A549 (cell line): ENCODE measurements around the gene FSIP2. TPM values are rescaled to one million over a fixed set of nuclear protein-coding genes. Genes with fewer than 3 reads are reported as not detected.
"Not testable (repeated sequence)": the region's sequence is repeated elsewhere in the genome, so short reads cannot be mapped to it uniquely, and the experiment has no call there.

ENCODE experiments used
- ATAC-seq, 2 experiments: fragments of 200-7000 bp in 1 of 2; fragments of >200 bp in 1 of 2; cut with Nextera tagmentation in 1 of 2; cut with Tn5 transposase in 1 of 2; 3 replicates each; pipeline versions ENCODE4 v1.8.0 to v1.9.1; 2018 to 2020; ENCODE audit warnings: mild to moderate bottlenecking in 1 of 2, moderate library complexity in 1 of 2
- CTCF ChIA-PET: fragments of 300-600 bp; sonication (Branson Sonifier 250); formaldehyde crosslinking; extraction: SDS; loops from one replicate; lab custom pipeline; 2021; ENCODE audit warnings: antibody characterized with exemption, inconsistent platforms; lab: Yijun Ruan, JAX
- POLR2A ChIA-PET: fragments of 350-600 bp; formaldehyde crosslinking; extraction: SDS; loops from one replicate; lab custom pipeline; 2021; ENCODE audit warnings: antibody characterized with exemption, inconsistent platforms; lab: Yijun Ruan, JAX
- DNase-seq, 2 experiments: peaks; one replicate each; pipeline versions ENCODE4 v3.0.0 to v3.0.0-alpha.2; 2011 to 2016; ENCODE audit warnings: low read depth in 1 of 2, low spot score in 1 of 2
- FAIRE-seq: peaks from 2 replicates; lab custom pipeline; 2011; peaks lifted over from hg19 to GRCh38; lab: Jason Lieb, UNC
- H3K27ac ChIP-seq, 2 experiments: fragments of >200 bp; sonication (Bioruptor Twin); formaldehyde crosslinking; 3 replicates each; pipeline ENCODE4 v1.5.1; 2016 to 2017
- H3K4me1 ChIP-seq: fragments of >200 bp; sonication (Bioruptor Twin); formaldehyde crosslinking; 3 replicates; pipeline ENCODE4 v1.6.1; 2016
- H3K4me2 ChIP-seq: fragments of >200 bp; sonication (Bioruptor Twin); formaldehyde crosslinking; 3 replicates; pipeline ENCODE4 v1.6.1; 2016
- H3K4me3 ChIP-seq: fragments of >200 bp; sonication (Bioruptor Twin); formaldehyde crosslinking; 3 replicates; pipeline ENCODE4 v1.5.1; 2016
- H3K9me3 ChIP-seq: fragments of >200 bp; sonication (Bioruptor Twin); formaldehyde crosslinking; 3 replicates; pipeline ENCODE4 v1.6.1; 2016
- CBX2 ChIP-seq: fragments of 200-600 bp; sonication (generic); IDR thresholded peaks from 2 replicates; pipeline ENCODE4 v1.6.1; 2016; ENCODE audit warnings: low read depth, mild to moderate bottlenecking, borderline replicate concordance
- CEBPB ChIP-seq, 2 experiments: fragments of >200 bp in 1 of 2; sonication (Bioruptor Twin) in 1 of 2; formaldehyde crosslinking in 1 of 2; IDR thresholded peaks; 2 replicates each; pipeline ENCODE4 v1.6.1; 2012 to 2016
- CHD2 ChIP-seq: fragments of 150-350 bp; IDR thresholded peaks from 2 replicates; pipeline ENCODE4 v1.6.1; 2014; ENCODE audit warnings: low read length; ENCODE audit not compliant: partially characterized antibody
- CTCF ChIP-seq: fragments of >200 bp; sonication (Bioruptor Twin); formaldehyde crosslinking; IDR thresholded peaks from 3 replicates; pipeline ENCODE4 v1.5.1; 2016
- E2F6 ChIP-seq: IDR thresholded peaks from 2 replicates; pipeline ENCODE4 v1.6.1; 2012; ENCODE audit warnings: low read depth, borderline replicate concordance
- HEYL ChIP-seq: fragments of 250-450 bp; sonication (Bioruptor Pico); IDR thresholded peaks from 2 replicates; pipeline ENCODE4 v1.8.0; 2021; ENCODE audit warnings: mild to moderate bottlenecking, moderate library complexity
- JUNB ChIP-seq: fragments of >200 bp; sonication (Bioruptor Twin); formaldehyde crosslinking; IDR thresholded peaks from 2 replicates; pipeline ENCODE4 v1.6.1; 2016
- MAFK ChIP-seq: fragments of 450-650 bp; IDR thresholded peaks from 2 replicates; pipeline ENCODE4 v1.6.1; 2014; ENCODE audit not compliant: partially characterized antibody
- NR3C1 ChIP-seq: fragments of >200 bp; sonication (Bioruptor Twin); formaldehyde crosslinking; IDR thresholded peaks from 3 replicates; pipeline ENCODE4 v1.6.1; 2017
- POLR2A ChIP-seq: IDR thresholded peaks from 2 replicates; pipeline ENCODE4 v1.6.1; 2012; ENCODE audit warnings: mild to moderate bottlenecking, low read length
- RARB ChIP-seq: fragments of 250-450 bp; sonication (Bioruptor Pico); IDR thresholded peaks from 2 replicates; pipeline ENCODE4 v1.8.0; 2021; ENCODE audit warnings: mild to moderate bottlenecking, moderate library complexity
- ZFP36 ChIP-seq: fragments of 450-650 bp; IDR thresholded peaks from 2 replicates; pipeline ENCODE4 v1.6.1; 2014; ENCODE audit warnings: borderline replicate concordance; ENCODE audit not compliant: partially characterized antibody
- WGBS: methylation state at CpG from one replicate; pipeline ENCODE4 v1.1.6; 2017; ENCODE audit errors: missing lambda C conversion rate; 5-methylcytosine and 5-hydroxymethylcytosine counted together
- polyA plus RNA-seq, 4 experiments: library from polyadenylated mRNA; depleted of rRNA in 3 of 4; stranded (reverse); fragments of >200 nt; fragmentation: RNase III in 1 of 4; extraction: RNeasy Plus Mini Kit Qiagen cat#74134 plus additional on column Dnase treatment in 1 of 4; gene quantifications; 2 replicates in 3 of 4; 3 replicates in 1 of 4; pipeline ENCODE4 v1.2.3, GENCODE V29; 2011 to 2017
- TF ChIP-seq, protein P1 (sequence below): fragments of 450-650 bp; IDR thresholded peaks from 2 replicates; pipeline ENCODE4 v1.6.1; 2014; ENCODE audit warnings: antibody characterized with exemption
- TF ChIP-seq, protein P2 (sequence below): fragments of 250-450 bp; sonication (Bioruptor Pico); IDR thresholded peaks from 2 replicates; pipeline ENCODE4 v1.5.0; 2020; ENCODE audit warnings: low read depth, mild to moderate bottlenecking, moderate library complexity

Gene FSIP2
- polyA plus RNA-seq, 2 of the 4 experiments (the other 2 are of a cell fraction): 0.01 TPM; not detected in 1

GRCh38 chr2:185860321-185860720 lies 121.7 kb downstream of the FSIP2 start:
- ATAC-seq (no peak), FAIRE-seq (no peak), DNase-seq (no peak)
- H3K4me3 ChIP-seq: no peak overlapping the region
- TF ChIP-seq RARB (CRISPR knock-in tag) (no peak), CEBPB (IDR thresholded peaks at IDR 0.05) (no peak), CBX2 (no peak), HEYL (CRISPR knock-in tag) (no peak), POLR2A (no peak), JUNB (no peak)
- TF ChIP-seq, protein P1, sequence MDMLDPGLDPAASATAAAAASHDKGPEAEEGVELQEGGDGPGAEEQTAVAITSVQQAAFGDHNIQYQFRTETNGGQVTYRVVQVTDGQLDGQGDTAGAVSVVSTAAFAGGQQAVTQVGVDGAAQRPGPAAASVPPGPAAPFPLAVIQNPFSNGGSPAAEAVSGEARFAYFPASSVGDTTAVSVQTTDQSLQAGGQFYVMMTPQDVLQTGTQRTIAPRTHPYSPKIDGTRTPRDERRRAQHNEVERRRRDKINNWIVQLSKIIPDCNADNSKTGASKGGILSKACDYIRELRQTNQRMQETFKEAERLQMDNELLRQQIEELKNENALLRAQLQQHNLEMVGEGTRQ: no peak
- TF ChIP-seq, protein P2, sequence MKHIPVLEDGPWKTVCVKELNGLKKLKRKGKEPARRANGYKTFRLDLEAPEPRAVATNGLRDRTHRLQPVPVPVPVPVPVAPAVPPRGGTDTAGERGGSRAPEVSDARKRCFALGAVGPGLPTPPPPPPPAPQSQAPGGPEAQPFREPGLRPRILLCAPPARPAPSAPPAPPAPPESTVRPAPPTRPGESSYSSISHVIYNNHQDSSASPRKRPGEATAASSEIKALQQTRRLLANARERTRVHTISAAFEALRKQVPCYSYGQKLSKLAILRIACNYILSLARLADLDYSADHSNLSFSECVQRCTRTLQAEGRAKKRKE: no peak
- no peak overlapping the region for H3K4me2 ChIP-seq
- H3K4me1 ChIP-seq: no peaks in the 10 kb centered on the region
- WGBS: 3% methylated on average over 1 of the region's 1 CpG
- ChIA-PET POLR2A (no interaction called here), CTCF (no interaction called here)
- no peaks in the 10 kb centered on the region for H3K9me3 ChIP-seq
- no peak overlapping the region for H3K27ac ChIP-seq

DNA sequence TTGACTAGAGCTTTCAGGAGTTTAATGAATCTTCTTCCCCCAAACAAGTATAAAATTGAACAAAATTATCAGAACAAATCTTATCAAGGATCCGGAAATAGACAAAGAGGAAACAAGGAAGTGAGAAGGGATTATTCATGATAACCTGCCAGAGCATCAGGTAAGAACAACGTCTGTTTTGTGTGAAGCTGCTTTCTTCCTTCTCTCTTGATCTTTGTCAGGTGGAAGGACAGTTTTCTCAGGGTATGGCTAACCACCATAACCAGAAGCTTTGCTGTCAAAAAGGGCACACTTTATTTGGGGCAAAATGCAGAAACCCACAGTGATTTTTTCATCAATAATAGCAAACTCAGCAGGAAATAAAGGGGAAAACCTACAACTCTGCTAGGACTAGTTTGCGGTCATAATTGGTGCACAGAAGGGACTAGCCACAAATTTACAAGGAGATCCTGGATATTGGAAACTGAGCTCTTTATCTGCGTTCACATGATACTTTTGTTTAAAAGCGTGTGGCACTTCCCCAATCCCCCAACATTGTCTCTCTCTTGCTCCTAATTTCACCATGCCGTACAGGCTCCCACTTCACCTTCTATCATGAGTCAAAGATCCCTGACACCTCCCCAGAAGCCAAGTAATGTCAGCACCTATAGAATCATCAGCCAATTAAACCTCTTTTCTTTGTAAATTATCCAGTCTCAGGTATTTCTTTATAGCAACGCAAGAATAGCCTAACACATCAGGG lies 124.2 kb downstream of the FSIP2 start:
- Histone ChIP-seq H3K4me1 (no peaks in the 10 kb centered on the region), H3K9me3 (no peaks in the 10 kb centered on the region), H3K4me3 (no peak overlapping the region), H3K27ac (no peak overlapping the region), H3K4me2 (no peak overlapping the region)
- ATAC-seq (no peak), DNase-seq (no peak), FAIRE-seq (no peak)
- CTCF ChIA-PET: interaction anchor here (0.6 kb wide), 1 partner anchor 442 kb away, joined by 3 read pairs; no protein-coding TSS in a partner anchor
- POLR2A ChIA-PET: no interaction called here
- no peak for TF ChIP-seq E2F6
- no peak for TF ChIP-seq NR3C1
- TF ChIP-seq CHD2: no peak
- no peak for TF ChIP-seq ZFP36
- TF ChIP-seq, protein P1: no peak
- peak; percentile 39 for TF ChIP-seq MAFK
- TF ChIP-seq CTCF: no peak
- WGBS: 62% methylated on average over 7 of the region's 7 CpGs

DNA sequence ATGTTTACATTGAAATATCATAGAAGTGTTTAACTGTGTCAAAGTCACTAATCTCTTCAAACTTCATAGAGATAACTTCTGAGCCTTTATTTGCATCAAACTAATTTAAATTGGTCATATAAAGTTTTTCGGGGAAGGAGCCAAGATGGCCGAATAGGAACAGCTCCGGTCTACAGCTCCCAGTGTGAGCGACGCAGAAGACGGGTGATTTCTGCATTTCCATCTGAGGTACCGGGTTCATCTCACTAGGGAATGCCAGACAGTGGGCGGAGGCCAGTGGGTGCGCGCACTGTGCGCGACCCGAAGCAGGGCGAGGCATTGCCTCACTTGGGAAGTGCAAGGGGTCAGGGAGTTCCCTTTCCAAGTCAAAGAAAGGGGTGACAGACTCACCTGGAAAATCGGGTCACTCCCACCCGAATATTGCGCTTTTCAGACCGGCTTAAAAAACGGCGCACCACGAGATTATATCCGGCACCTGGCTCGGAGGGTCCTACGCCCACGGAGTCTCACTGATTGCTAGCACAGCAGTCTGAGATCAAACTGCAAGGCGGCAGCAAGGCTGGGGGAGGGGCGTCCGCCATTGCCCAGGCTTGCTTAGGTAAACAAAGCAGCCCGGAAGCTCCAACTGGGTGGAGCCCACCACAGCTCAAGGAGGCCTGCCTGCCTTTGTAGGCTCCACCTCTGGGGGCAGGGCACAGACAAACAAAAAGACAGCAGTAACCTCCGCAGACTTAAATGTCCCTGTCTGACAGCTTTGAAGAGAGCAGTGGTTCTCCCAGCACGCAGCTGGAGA lies 126.1 kb downstream of the FSIP2 start:
- H3K27ac ChIP-seq, H3K4me2 ChIP-seq, H3K9me3 ChIP-seq, FAIRE-seq, CTCF ChIA-PET, ATAC-seq, H3K4me1 ChIP-seq, POLR2A ChIA-PET, DNase-seq: not testable (repeated sequence)
- H3K4me3 ChIP-seq: peak overlapping the region; percentile 30; the same call in 1 of the 3 replicates
- 56% methylated on average over 25 of the region's 31 CpGs for WGBS
